Left lung (tissue), 14 donors: Measurements from ENCODE around the gene KAT2B. TPM values are rescaled to one million over a fixed set of nuclear protein-coding genes. Genes with fewer than 3 reads are reported as not detected.

Experiments used
- ATAC-seq: fragments of 200-7000 bp; cut with Tn5 transposase; one replicate; pipeline ENCODE4 v1.9.1; 2020; ENCODE audit warnings: moderate library complexity
- DNase-seq, 4 donors: peaks; one replicate each; pipeline ENCODE4 v3.0.0-alpha.2; 2013 to 2020
- H3K27ac ChIP-seq, 2 donors: fragments of 200-600 bp; sonication (generic) in 1 of 2; one replicate each; pipeline versions ENCODE4 v1.5.0 to v1.8.0; 2020 to 2021
- H3K27me3 ChIP-seq, 2 donors: fragments of 200-600 bp; sonication (generic) in 1 of 2; one replicate each; pipeline versions ENCODE4 v1.5.0 to v1.8.0; 2020 to 2021
- H3K36me3 ChIP-seq, 2 donors: fragments of 200-600 bp; sonication (generic) in 1 of 2; one replicate each; pipeline versions ENCODE4 v1.5.0 to v1.8.0; 2020 to 2021
- H3K4me1 ChIP-seq, 2 donors: fragments of 200-600 bp; one replicate each; pipeline ENCODE4 v1.8.0; 2021
- H3K4me3 ChIP-seq, 2 donors: fragments of 200-600 bp; sonication (generic) in 1 of 2; one replicate each; pipeline versions ENCODE4 v1.5.0 to v1.8.0; 2020 to 2021; ENCODE audit warnings: mild to moderate bottlenecking in 1 of 2
- H3K9me3 ChIP-seq, 2 donors: fragments of 200-600 bp; sonication (generic) in 1 of 2; one replicate each; pipeline versions ENCODE4 v1.5.0 to v1.8.0; 2020 to 2021
- intact Hi-C, 2 donors: fragments of 100-400 bp; cut with DNase I; formaldehyde crosslinking; loops; one replicate each; pipeline versions ENCODE4 v1.11.2 to v1.14.2; 2022
- long read RNA-seq, 12 donors: library from polyadenylated mRNA in 2 of 12; unstranded in 2 of 12; transcript quantifications; one replicate each; pipeline ENCODE4 v2.0.0 and lab custom pipeline, GENCODE V29; 2019 to 2026
- polyA plus RNA-seq, 6 donors: library from polyadenylated mRNA; unstranded; fragments of 120-200 nt; gene quantifications; one replicate each; pipeline ENCODE4 v1.2.1, GENCODE V29; 2013; ENCODE audit not compliant: insufficient read length in 6 of 6
- total RNA-seq, 2 donors: library from RNA; stranded (reverse); fragmentation: NEBNext Ultra II Directional; extraction: Animal tissue kit (Norgen Biotek cat#: 25700); gene quantifications; one replicate each; pipeline ENCODE4 v1.2.1, GENCODE V29; 2021
- TF ChIP-seq, protein P1 (sequence below), 2 donors: fragments of 200-600 bp; sonication (generic) in 1 of 2; IDR thresholded peaks; one replicate each; pipeline versions ENCODE4 v1.5.0 to v1.8.0; 2021; ENCODE audit warnings: antibody characterized with exemption in 2 of 2
- donor health status: DM: no; HTN: yes; CAD: no.
- donor health status: DM: no; HTN: no; CAD: no.

KAT2B gene
- total RNA-seq (10 to 100 TPM; 26.1 to 33.6 TPM), polyA plus RNA-seq (10 to 100 TPM; 32.9 to 48.0 (median 42.3) TPM)
- long read RNA-seq, donor 1, full-length matches to known transcripts: 6 of 6 reads
- long read RNA-seq, donor 1, partial matches to known transcripts: 0 of 6 reads
- long read RNA-seq, donor 1, other reads (novel, unspliced or antisense): 0 of 6 reads
- long read RNA-seq, donor 2, partial matches to known transcripts: 8 of 9 reads
- long read RNA-seq, donor 2, other reads (novel, unspliced or antisense): 0 of 9 reads
- long read RNA-seq, donor 3: 0 reads
- long read RNA-seq, donor 4: 0 reads
- long read RNA-seq, donor 5, partial matches to known transcripts: 0 of 1 reads
- long read RNA-seq, donor 5, other reads (novel, unspliced or antisense): 0 of 1 reads
- long read RNA-seq, donor 6, partial matches to known transcripts: 10 of 11 reads
- long read RNA-seq, donor 6, other reads (novel, unspliced or antisense): 0 of 11 reads
- long read RNA-seq, donor 7: 0 reads
- long read RNA-seq, donor 8: 0 reads
- long read RNA-seq, donor 9: 0 reads
- long read RNA-seq, donor 10: 0 reads
- long read RNA-seq, donor 11, full-length matches to known transcripts: 3 of 3 reads
- long read RNA-seq, donor 11, partial matches to known transcripts: 0 of 3 reads
- long read RNA-seq, donor 11, other reads (novel, unspliced or antisense): 0 of 3 reads
- long read RNA-seq, donor 12, full-length matches to known transcripts: 3 of 3 reads
- long read RNA-seq, donor 12, partial matches to known transcripts: 0 of 3 reads
- long read RNA-seq, donor 12, other reads (novel, unspliced or antisense): 0 of 3 reads

- DNase-seq (peak; percentile 80 to 93 (median 88)), ATAC-seq (peak; percentile 83)
- TF ChIP-seq, protein P1, sequence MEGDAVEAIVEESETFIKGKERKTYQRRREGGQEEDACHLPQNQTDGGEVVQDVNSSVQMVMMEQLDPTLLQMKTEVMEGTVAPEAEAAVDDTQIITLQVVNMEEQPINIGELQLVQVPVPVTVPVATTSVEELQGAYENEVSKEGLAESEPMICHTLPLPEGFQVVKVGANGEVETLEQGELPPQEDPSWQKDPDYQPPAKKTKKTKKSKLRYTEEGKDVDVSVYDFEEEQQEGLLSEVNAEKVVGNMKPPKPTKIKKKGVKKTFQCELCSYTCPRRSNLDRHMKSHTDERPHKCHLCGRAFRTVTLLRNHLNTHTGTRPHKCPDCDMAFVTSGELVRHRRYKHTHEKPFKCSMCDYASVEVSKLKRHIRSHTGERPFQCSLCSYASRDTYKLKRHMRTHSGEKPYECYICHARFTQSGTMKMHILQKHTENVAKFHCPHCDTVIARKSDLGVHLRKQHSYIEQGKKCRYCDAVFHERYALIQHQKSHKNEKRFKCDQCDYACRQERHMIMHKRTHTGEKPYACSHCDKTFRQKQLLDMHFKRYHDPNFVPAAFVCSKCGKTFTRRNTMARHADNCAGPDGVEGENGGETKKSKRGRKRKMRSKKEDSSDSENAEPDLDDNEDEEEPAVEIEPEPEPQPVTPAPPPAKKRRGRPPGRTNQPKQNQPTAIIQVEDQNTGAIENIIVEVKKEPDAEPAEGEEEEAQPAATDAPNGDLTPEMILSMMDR (IDR thresholded peaks at IDR 0.05): peak; percentile 41 to 74
- Histone ChIP-seq H3K9me3 (no peaks in the 10 kb centered on the region), H3K4me3 (peak within 1 kb of the TSS; percentile 71 to 73), H3K27ac (peak within 1 kb of the TSS; percentile 90 to 95), H3K36me3 (no peaks in the 10 kb centered on the region), H3K4me1 (peaks cover 12 to 49% of the 10 kb centered on the region in 2 donors), H3K27me3 (no peaks in the 10 kb centered on the region)
- intact Hi-C loops: no loop called here
These were observed at the start of gene KAT2B for GRCh38 chr3:20039765-20040547. TSS of gene KAT2B (plus strand) at chr3:20040446. CDS start at chr3:20040478, 32 bp downstream.

GRCh38 chr3:19994796-19995195 lies 45.5 kb upstream of the KAT2B start:
- intact Hi-C loops: no loop called here
- no peaks in the 10 kb centered on the region for H3K9me3 ChIP-seq
- ATAC-seq: no peak
- no peak for DNase-seq
- H3K4me1 ChIP-seq: no peaks in the 10 kb centered on the region
- H3K27me3 ChIP-seq: no peaks in the 10 kb centered on the region
- H3K36me3 ChIP-seq: no peaks in the 10 kb centered on the region
- no peak overlapping the region for H3K4me3 ChIP-seq
- H3K27ac ChIP-seq: no peak overlapping the region
- TF ChIP-seq, protein P1 (IDR thresholded peaks at IDR 0.05): no peak

GRCh38 chr3:19997502-19997901 lies 42.7 kb upstream of the KAT2B start:
- Histone ChIP-seq H3K4me3 (no peak overlapping the region), H3K27me3 (no peaks in the 10 kb centered on the region), H3K9me3 (no peaks in the 10 kb centered on the region), H3K4me1 (no peaks in the 10 kb centered on the region), H3K27ac (no peak overlapping the region), H3K36me3 (no peaks in the 10 kb centered on the region)
- DNase-seq (no peak), ATAC-seq (no peak)
- intact Hi-C loops: no loop called here
- TF ChIP-seq, protein P1 (IDR thresholded peaks at IDR 0.05): no peak

- no peak for ATAC-seq
These were observed 38.3 kb upstream of the KAT2B start for GRCh38 chr3:20001932-20002331.

More at GRCh38 chr3:20001932-20002331, 38.3 kb upstream of the KAT2B start:
- Histone ChIP-seq H3K4me1 (no peaks in the 10 kb centered on the region), H3K27me3 (no peaks in the 10 kb centered on the region), H3K4me3 (no peak overlapping the region), H3K9me3 (no peaks in the 10 kb centered on the region), H3K36me3 (no peaks in the 10 kb centered on the region), H3K27ac (no peak overlapping the region)
- intact Hi-C loops: no loop called here
- no peak for DNase-seq
- TF ChIP-seq, protein P1 (IDR thresholded peaks at IDR 0.05): no peak
